ENCODE measurements around the gene VGLL4. TPM values are rescaled to one million over a fixed set of nuclear protein-coding genes. Genes with fewer than 3 reads are reported as not detected.

Gene VGLL4
- total RNA-seq, 1 experiment from 2014 or later = 41.2 TPM

DNA sequence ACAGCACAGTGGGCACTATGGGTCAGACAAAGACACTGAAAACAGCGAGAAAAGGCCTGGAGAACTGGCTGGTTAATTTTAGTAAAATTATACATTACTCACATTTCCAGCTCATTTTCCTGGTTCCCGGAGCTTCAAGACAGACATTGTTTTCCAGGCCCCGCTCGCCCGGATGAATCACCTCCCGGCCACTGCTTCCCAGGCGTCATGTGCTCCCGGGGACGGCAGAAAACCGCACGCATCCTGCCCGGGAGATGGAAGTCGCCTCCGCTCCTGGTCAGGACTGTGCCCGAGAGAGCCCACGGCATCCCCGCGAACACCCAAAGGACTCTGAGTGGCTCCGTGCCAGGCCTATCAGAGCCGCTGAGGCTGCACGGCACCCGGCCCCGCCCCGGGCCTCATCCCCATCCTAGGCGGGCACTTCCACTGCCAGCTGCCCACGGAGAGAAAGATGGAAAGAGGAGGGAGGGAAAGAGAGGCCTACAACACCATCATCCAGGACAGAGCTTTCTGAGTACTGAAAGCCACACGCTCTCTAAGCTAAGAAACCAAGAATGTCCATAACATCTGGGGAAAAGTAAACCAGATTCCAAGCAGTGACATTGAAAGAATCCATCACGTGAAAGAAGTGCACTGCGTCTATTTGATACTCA, 75.1 kb downstream of the VGLL4 start:
- Histone ChIP-seq H3K27me3 (replicated peaks; ENCODE audit: insufficient read depth, low read depth, low read length, poor library complexity) (no peaks in the 10 kb centered on the region), H3K9me3 (ENCODE audit: low read depth, low read length, poor library complexity, severe bottlenecking) (no peaks in the 10 kb centered on the region), H3K36me3 (ENCODE audit: insufficient read depth, low read length, poor library complexity, severe bottlenecking) (peaks cover 3% of the 10 kb centered on the region), H3K27ac (ENCODE audit: low read depth, low read length, poor library complexity, severe bottlenecking) (peak overlapping the region; percentile 59), H3K4me1 (ENCODE audit: insufficient read depth, low read length, poor library complexity, severe bottlenecking) (no peaks in the 10 kb centered on the region), H3K4me3 (ENCODE audit: low read depth, low read length, poor library complexity, severe bottlenecking) (no peak overlapping the region)
- TF ChIP-seq EZH2 (IDR thresholded peaks at IDR 0.05; ENCODE audit: borderline replicate concordance, low read depth, low read length, poor library complexity, severe bottlenecking) = no peak
- TF ChIP-seq, protein P1, sequence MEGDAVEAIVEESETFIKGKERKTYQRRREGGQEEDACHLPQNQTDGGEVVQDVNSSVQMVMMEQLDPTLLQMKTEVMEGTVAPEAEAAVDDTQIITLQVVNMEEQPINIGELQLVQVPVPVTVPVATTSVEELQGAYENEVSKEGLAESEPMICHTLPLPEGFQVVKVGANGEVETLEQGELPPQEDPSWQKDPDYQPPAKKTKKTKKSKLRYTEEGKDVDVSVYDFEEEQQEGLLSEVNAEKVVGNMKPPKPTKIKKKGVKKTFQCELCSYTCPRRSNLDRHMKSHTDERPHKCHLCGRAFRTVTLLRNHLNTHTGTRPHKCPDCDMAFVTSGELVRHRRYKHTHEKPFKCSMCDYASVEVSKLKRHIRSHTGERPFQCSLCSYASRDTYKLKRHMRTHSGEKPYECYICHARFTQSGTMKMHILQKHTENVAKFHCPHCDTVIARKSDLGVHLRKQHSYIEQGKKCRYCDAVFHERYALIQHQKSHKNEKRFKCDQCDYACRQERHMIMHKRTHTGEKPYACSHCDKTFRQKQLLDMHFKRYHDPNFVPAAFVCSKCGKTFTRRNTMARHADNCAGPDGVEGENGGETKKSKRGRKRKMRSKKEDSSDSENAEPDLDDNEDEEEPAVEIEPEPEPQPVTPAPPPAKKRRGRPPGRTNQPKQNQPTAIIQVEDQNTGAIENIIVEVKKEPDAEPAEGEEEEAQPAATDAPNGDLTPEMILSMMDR (conservative IDR thresholded peaks at IDR 0.05; ENCODE audit: low read depth, low read length) = no peak
- intact Hi-C loops (cut with micrococcal nuclease; ENCODE audit: unreplicated experiment) = no loop called here
- DNase-seq (ENCODE audit: low spot score) = no peak
- no TSS peak for BruUV-seq (replicated peaks)
- POLR2A ChIA-PET (ENCODE audit: low non-redundant PET) = no interaction called here
- CTCF ChIA-PET = no interaction called here

DNA sequence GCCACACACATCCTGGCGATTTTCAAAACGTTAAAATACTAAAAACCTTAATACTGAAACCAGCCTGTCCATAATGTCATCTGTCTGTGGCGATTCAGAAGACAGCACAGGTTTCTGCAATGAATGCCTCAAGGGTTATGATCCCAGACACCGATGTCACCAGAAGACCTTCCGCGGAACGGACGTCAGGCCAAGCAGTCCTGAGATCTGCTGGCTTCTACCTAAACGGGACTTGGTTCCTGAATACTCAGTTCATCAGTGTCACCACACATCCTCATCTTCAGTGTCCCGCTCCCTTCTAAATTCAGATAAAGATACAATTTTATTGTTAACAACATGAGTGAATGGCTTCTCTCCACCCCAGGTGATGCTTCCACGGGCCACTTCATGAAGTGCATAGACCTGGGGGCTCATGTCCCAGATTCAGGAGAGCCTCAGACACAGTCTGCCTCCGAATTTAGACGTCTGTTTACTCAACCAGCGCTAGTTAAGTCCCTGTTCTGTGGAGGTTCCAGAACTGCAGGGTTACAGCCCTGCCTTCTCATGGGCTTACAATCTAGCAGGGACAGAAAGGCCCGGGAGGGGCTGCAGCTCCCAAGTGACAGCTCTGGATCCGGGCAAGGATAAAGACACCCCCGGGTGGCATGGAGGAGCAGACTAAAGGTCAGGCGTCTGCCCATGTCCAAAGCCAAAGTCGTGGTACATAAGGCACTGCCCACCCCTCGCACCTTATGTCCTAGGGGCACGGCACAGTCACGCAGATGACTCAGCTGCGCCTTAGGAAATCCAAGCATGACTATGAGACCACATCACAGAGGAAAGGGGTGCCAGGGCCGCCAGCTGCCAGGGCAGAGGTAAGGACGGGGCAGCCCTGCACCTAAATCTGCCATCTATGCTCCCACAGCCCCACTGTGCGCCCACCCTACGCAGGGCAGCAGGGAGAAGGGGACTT, 75.9 kb downstream of the VGLL4 start:
- DNase-seq (ENCODE audit: low spot score) = no peak
- Histone ChIP-seq H3K9me3 (ENCODE audit: low read depth, low read length, poor library complexity, severe bottlenecking) (no peaks in the 10 kb centered on the region), H3K27ac (ENCODE audit: low read depth, low read length, poor library complexity, severe bottlenecking) (peak overlapping the region; percentile 59), H3K4me3 (ENCODE audit: low read depth, low read length, poor library complexity, severe bottlenecking) (no peak overlapping the region), H3K4me1 (ENCODE audit: insufficient read depth, low read length, poor library complexity, severe bottlenecking) (no peaks in the 10 kb centered on the region), H3K27me3 (replicated peaks; ENCODE audit: insufficient read depth, low read depth, low read length, poor library complexity) (no peaks in the 10 kb centered on the region), H3K36me3 (ENCODE audit: insufficient read depth, low read length, poor library complexity, severe bottlenecking) (peaks cover 3% of the 10 kb centered on the region)
- intact Hi-C loops (cut with micrococcal nuclease; ENCODE audit: unreplicated experiment) = no loop called here
- no TSS peak for BruUV-seq (replicated peaks)
- ChIA-PET CTCF (no interaction called here), POLR2A (ENCODE audit: low non-redundant PET) (no interaction called here)
- no peak for TF ChIP-seq EZH2 (IDR thresholded peaks at IDR 0.05; ENCODE audit: borderline replicate concordance, low read depth, low read length, poor library complexity, severe bottlenecking)
- TF ChIP-seq, protein P1 (conservative IDR thresholded peaks at IDR 0.05; ENCODE audit: low read depth, low read length) = no peak

DNA sequence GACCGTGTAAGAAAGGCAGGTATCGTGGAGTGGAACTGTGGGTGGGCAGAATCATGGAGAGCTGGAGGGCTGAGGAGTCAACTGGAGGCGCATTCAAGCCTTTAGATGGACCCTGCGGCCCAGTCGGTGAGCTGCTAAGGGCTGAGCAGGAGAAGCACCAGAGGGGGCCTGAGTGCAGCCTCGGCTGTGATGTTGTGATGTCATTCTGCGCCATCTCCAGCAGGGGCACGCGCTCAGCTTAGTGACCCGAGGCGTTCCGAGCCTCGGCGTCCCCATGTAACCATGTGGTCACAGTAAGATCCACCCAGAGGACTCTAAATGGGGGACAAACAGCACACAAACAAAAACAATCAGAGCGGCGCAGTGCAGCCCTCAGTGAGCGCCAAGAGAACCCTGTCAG, 76.8 kb downstream of the VGLL4 start:
- TF ChIP-seq EZH2 (IDR thresholded peaks at IDR 0.05; ENCODE audit: borderline replicate concordance, low read depth, low read length, poor library complexity, severe bottlenecking) = no peak
- TF ChIP-seq, protein P1 (conservative IDR thresholded peaks at IDR 0.05; ENCODE audit: low read depth, low read length) = 0 out of 2 replicates have a peak, but pooled peaks have one; percentile 21
- intact Hi-C loops (cut with micrococcal nuclease; ENCODE audit: unreplicated experiment) = no loop called here
- H3K4me1 ChIP-seq (ENCODE audit: insufficient read depth, low read length, poor library complexity, severe bottlenecking) = no peaks in the 10 kb centered on the region
- ChIA-PET POLR2A (ENCODE audit: low non-redundant PET) (no interaction called here), CTCF (no interaction called here)
- no peak overlapping the region for H3K27ac ChIP-seq (ENCODE audit: low read depth, low read length, poor library complexity, severe bottlenecking)
- H3K36me3 ChIP-seq (ENCODE audit: insufficient read depth, low read length, poor library complexity, severe bottlenecking) = peaks cover 6% of the 10 kb centered on the region
- BruUV-seq (replicated peaks) = no TSS peak
- DNase-seq (ENCODE audit: low spot score) = no peak
- H3K9me3 ChIP-seq (ENCODE audit: low read depth, low read length, poor library complexity, severe bottlenecking) = no peaks in the 10 kb centered on the region
- H3K4me3 ChIP-seq (ENCODE audit: low read depth, low read length, poor library complexity, severe bottlenecking) = no peak overlapping the region
- H3K27me3 ChIP-seq (replicated peaks; ENCODE audit: insufficient read depth, low read depth, low read length, poor library complexity) = no peaks in the 10 kb centered on the region
